IPS-11a (cell line): Measurements from ENCODE around the gene PIK3R2.
"Not testable (repeated sequence)": the region's sequence is repeated elsewhere in the genome, so short reads cannot be mapped to it uniquely, and the experiment has no call there.

ENCODE experiments used
- H3K4me3 ChIP-seq: one replicate; pipeline ENCODE4 v1.5.1; 2013; ENCODE audit warnings: low read depth, low read length, control low read depth

PIK3R2 gene

GRCh38 chr19:18198374-18198773 lies 45.4 kb downstream of the PIK3R2 start:
- no peak overlapping the region for H3K4me3 ChIP-seq

- H3K4me3 ChIP-seq, result no peak overlapping the region
Measured at GRCh38 chr19:18202397-18202777, 49.4 kb downstream of the PIK3R2 start.

- peak overlapping the region; percentile 75 for H3K4me3 ChIP-seq
Measured at GRCh38 chr19:18202778-18203407, 49.9 kb downstream of the PIK3R2 start.

- H3K4me3 ChIP-seq, result peak overlapping the region; percentile 75
Measured at GRCh38 chr19:18203408-18203862, 50.5 kb downstream of the PIK3R2 start.

- H3K4me3 ChIP-seq, result peak within 1 kb of the TSS; percentile 75
Measured at GRCh38 chr19:18203863-18204393, 51.0 kb downstream of the PIK3R2 start, which contains the start of gene RAB3A. RAB3A (minus strand) TSS chr19:18204042; CDS start chr19:18202740, 1,302 bp downstream.

- peak overlapping the region; percentile 46 for H3K4me3 ChIP-seq
Measured at GRCh38 chr19:18204394-18205199, 51.6 kb downstream of the PIK3R2 start.

GRCh38 chr19:18205200-18205892 lies 52.4 kb downstream of the PIK3R2 start:
- H3K4me3 ChIP-seq, result peak overlapping the region; percentile 46

- H3K4me3 ChIP-seq, result peak overlapping the region; percentile 46
Measured at GRCh38 chr19:18206018-18206417, 53.1 kb downstream of the PIK3R2 start.

GRCh38 chr19:18208098-18208951 lies 55.4 kb downstream of the PIK3R2 start:
- no peak overlapping the region for H3K4me3 ChIP-seq

- not testable (repeated sequence) for H3K4me3 ChIP-seq
Measured at GRCh38 chr19:18209912-18210311, 56.9 kb downstream of the PIK3R2 start.

GRCh38 chr19:18211683-18212082 lies 58.7 kb downstream of the PIK3R2 start:
- no peak overlapping the region for H3K4me3 ChIP-seq

- H3K4me3 ChIP-seq, result no peak overlapping the region
Measured at GRCh38 chr19:18214779-18215433, 61.9 kb downstream of the PIK3R2 start.

GRCh38 chr19:18216789-18217188 lies 63.8 kb downstream of the PIK3R2 start:
- H3K4me3 ChIP-seq, result no peak overlapping the region

- no peak overlapping the region for H3K4me3 ChIP-seq
Measured at GRCh38 chr19:18218159-18218558, 65.2 kb downstream of the PIK3R2 start.

GRCh38 chr19:18218600-18218999 lies 65.6 kb downstream of the PIK3R2 start:
- H3K4me3 ChIP-seq, result no peak overlapping the region
